Kidney epithelial cell (primary cell): ENCODE data around the gene RBM12. TPM values are rescaled to one million over a fixed set of nuclear protein-coding genes. Genes with fewer than 3 reads are reported as not detected.

Source experiments
- DNase-seq: peaks from one replicate; pipeline ENCODE4 v3.0.0-alpha.2; 2010; ENCODE audit warnings: low read depth
- H3K27me3 ChIP-seq: 2 replicates; pipeline ENCODE4 v1.6.0; 2011; ENCODE audit warnings: low read length; ENCODE audit not compliant: control insufficient read depth, insufficient read depth
- H3K36me3 ChIP-seq: 2 replicates; pipeline ENCODE4 v1.5.1; 2011; ENCODE audit warnings: low read length; ENCODE audit not compliant: control insufficient read depth, insufficient read depth
- H3K4me3 ChIP-seq: 2 replicates; pipeline ENCODE4 v1.5.1; 2011; ENCODE audit warnings: low read depth, mild to moderate bottlenecking, control low read depth, low read length
- CTCF ChIP-seq: IDR thresholded peaks from 2 replicates; pipeline ENCODE4 v1.5.1; 2011; ENCODE audit warnings: mild to moderate bottlenecking, moderate library complexity, low read length, control low read depth, inconsistent platforms; ENCODE audit not compliant: insufficient read depth, poor library complexity, severe bottlenecking
- total RNA-seq: library from RNA; depleted of rRNA; stranded (reverse); fragments of >200 nt; gene quantifications from 2 replicates; pipeline ENCODE4 v1.2.3, GENCODE V29; 2015

RBM12 gene
- total RNA-seq, 1 donor from 2014 or later, result 43.2 TPM

GRCh38 chr20:35680452-35681183 lies 15.9 kb upstream of the RBM12 start:
- Histone ChIP-seq H3K27me3 (no peaks in the 10 kb centered on the region), H3K36me3 (no peaks in the 10 kb centered on the region), H3K4me3 (no peak overlapping the region)
- DNase-seq, result no peak
- no peak for TF ChIP-seq CTCF

GRCh38 chr20:35674921-35675320 lies 10.2 kb upstream of the RBM12 start:
- H3K4me3 ChIP-seq, result no peak overlapping the region
- no peak for DNase-seq
- H3K27me3 ChIP-seq, result no peaks in the 10 kb centered on the region
- peaks cover 1% of the 10 kb centered on the region for H3K36me3 ChIP-seq
- TF ChIP-seq CTCF, result no peak

- H3K36me3 ChIP-seq, result peaks cover 1% of the 10 kb centered on the region
- no peak for DNase-seq
- H3K4me3 ChIP-seq, result no peak overlapping the region
- no peaks in the 10 kb centered on the region for H3K27me3 ChIP-seq
- no peak for TF ChIP-seq CTCF
Observed at GRCh38 chr20:35673884-35674283, 9.2 kb upstream of the RBM12 start.

- TF ChIP-seq CTCF, result no peak
- DNase-seq, result no peak
- peaks cover 1% of the 10 kb centered on the region for H3K36me3 ChIP-seq
- H3K4me3 ChIP-seq, result no peak overlapping the region
- no peaks in the 10 kb centered on the region for H3K27me3 ChIP-seq
Observed at GRCh38 chr20:35669681-35670080, 5.0 kb upstream of the RBM12 start.

GRCh38 chr20:35669221-35669620 lies 4.5 kb upstream of the RBM12 start:
- Histone ChIP-seq H3K27me3 (no peaks in the 10 kb centered on the region), H3K36me3 (peaks cover under 1% of the 10 kb centered on the region), H3K4me3 (no peak overlapping the region)
- no peak for TF ChIP-seq CTCF
- DNase-seq, result no peak

GRCh38 chr20:35665949-35666288 lies 1.2 kb upstream of the RBM12 start:
- H3K36me3 ChIP-seq, result no peaks in the 10 kb centered on the region
- no peak for DNase-seq
- TF ChIP-seq CTCF, result no peak
- H3K27me3 ChIP-seq, result no peaks in the 10 kb centered on the region
- H3K4me3 ChIP-seq, result no peak overlapping the region
